AG09309 (cell line): ENCODE results near the gene SEMA6C.

Experiments
- DNase-seq: peaks from one replicate; pipeline ENCODE4 v3.0.0-alpha.2; 2010; ENCODE audit warnings: low read depth
- H3K4me3 ChIP-seq: 2 replicates; pipeline ENCODE4 v1.5.1; 2011; ENCODE audit warnings: mild to moderate bottlenecking, low read depth, low read length, moderate library complexity; ENCODE audit not compliant: control insufficient read depth
- TF ChIP-seq, protein P1 (sequence below): IDR thresholded peaks from 2 replicates; pipeline ENCODE4 v1.5.1; 2011; ENCODE audit warnings: mild to moderate bottlenecking, low read depth, low read length, inconsistent platforms; ENCODE audit not compliant: insufficient read depth, control insufficient read depth; ENCODE audit errors: missing control alignments

Gene SEMA6C

DNA sequence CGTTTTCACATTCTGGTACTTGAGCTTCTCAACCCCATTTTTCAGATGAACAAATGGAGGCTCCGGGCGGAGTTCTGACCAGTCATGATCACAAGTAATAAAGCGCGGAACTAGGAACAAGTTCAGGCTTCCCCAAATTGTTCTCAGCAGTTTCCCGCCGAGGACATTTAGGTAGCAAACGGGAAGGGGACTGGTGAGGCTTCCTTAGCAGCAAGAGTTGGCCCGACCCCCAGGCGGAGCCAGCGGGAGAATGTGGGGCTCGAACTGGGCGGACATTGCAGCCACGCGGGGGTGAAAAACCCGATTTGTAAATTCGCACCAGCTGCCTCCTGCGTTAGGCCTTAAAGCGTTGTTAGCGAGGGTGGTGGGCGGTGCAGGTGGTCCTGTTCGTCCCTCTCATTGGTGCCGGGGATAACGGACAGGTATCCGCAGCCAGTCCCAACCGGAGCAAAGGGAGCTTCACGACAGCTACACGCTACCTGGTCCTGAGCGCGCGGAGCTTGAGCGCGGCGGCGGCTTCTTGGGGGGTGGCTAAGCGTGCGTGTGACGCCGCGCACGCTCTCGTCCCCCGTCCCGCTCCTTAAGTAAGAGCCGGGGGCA, 15.3 kb downstream of the SEMA6C start:
- TF ChIP-seq, protein P1, sequence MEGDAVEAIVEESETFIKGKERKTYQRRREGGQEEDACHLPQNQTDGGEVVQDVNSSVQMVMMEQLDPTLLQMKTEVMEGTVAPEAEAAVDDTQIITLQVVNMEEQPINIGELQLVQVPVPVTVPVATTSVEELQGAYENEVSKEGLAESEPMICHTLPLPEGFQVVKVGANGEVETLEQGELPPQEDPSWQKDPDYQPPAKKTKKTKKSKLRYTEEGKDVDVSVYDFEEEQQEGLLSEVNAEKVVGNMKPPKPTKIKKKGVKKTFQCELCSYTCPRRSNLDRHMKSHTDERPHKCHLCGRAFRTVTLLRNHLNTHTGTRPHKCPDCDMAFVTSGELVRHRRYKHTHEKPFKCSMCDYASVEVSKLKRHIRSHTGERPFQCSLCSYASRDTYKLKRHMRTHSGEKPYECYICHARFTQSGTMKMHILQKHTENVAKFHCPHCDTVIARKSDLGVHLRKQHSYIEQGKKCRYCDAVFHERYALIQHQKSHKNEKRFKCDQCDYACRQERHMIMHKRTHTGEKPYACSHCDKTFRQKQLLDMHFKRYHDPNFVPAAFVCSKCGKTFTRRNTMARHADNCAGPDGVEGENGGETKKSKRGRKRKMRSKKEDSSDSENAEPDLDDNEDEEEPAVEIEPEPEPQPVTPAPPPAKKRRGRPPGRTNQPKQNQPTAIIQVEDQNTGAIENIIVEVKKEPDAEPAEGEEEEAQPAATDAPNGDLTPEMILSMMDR = no peak
- H3K4me3 ChIP-seq = peak overlapping the region; percentile 36
- peak; percentile 23 for DNase-seq

DNA sequence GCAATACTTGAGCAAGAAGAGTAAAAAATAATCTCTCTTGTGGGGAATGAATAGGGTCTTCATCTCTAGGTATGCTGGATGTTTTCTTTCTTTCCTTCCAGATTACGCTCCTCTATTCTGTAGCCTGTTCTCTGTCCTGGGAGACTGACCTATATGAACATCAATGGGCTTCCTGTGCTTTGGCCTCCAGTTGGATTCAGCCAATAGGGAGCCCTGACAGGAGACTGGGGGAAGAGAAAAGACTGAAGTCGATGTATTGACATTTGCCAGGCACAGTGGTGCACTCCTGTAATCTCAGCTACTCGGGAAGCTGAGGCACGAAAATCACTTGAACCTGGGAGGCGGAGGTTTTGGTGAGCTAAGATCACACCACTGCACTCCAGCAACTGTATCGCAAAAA, 17.6 kb downstream of the SEMA6C start:
- H3K4me3 ChIP-seq = no peak overlapping the region
- TF ChIP-seq, protein P1 = no peak
- DNase-seq = no peak

DNA sequence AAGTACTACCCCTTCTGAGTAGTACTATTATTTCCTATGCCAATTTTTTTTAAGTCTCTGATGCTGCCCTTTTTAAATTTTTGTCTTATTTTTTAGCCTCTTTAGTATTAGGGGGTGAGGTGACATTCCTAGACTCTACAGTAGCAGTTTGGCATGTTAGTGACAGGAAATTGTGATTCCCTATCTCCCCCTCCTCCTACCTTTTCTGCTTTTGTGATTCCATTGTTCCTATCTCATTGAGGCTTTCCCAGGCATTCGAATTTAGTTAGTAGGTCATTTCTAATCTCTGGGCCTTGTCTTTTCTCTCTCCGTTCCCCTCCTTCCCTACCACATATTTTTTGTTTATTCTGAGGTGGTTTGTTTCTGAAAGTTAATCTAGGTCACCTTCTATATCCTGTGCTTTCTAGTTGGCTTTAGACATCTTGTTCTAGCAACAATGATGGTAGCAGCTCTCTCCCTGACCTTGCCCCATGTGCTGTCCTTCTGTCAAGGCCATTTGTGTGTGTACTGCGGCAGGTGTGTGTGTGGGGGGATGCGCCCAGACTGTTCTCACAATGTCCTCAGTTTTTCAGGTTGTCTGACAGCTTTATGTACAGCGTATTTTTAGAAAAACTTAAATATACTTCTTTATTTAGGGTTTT, 21.5 kb downstream of the SEMA6C start:
- TF ChIP-seq, protein P1 = no peak
- no peak overlapping the region for H3K4me3 ChIP-seq
- no peak for DNase-seq

DNA sequence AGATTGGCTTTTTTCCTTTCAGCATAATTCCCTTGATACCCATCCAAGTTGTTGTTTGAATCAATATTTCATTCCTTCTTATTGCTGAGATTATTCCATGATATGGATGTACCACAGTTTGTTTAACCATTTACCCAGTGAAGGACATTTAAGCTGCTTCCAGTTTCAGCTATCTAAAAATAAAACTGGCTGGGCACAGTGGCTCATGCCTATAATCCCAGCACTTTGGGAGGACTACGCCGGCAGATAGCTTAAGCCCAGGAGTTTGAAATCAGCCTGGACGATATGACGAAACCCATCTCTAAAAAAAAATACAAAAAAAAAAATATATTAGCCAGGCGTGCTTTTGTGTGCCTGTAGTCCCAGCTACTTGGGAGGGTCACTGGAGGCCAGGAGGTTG, 32.6 kb downstream of the SEMA6C start:
- DNase-seq = no peak
- H3K4me3 ChIP-seq = no peak overlapping the region
- TF ChIP-seq, protein P1 = no peak

DNA sequence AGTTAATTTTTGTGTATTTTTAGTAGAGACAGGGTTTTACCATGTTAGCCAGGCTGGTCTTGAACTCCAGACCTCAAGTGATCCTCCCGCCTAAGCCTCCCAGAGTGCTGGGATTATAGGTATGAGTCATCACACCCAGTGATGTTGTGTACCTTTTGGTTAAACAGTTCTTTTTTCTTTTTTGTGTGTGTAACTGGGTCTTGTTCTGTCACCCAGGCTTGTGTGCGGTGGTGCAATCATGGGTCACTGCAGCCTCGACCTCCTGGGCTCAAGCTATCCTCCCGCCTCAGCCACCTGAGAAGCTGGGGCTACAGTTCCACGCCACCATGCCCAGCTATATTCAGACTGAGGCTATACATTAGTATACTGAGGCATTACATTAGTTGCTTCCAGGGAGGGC, 38.1 kb downstream of the SEMA6C start:
- no peak overlapping the region for H3K4me3 ChIP-seq
- TF ChIP-seq, protein P1 = no peak
- DNase-seq = no peak

DNA sequence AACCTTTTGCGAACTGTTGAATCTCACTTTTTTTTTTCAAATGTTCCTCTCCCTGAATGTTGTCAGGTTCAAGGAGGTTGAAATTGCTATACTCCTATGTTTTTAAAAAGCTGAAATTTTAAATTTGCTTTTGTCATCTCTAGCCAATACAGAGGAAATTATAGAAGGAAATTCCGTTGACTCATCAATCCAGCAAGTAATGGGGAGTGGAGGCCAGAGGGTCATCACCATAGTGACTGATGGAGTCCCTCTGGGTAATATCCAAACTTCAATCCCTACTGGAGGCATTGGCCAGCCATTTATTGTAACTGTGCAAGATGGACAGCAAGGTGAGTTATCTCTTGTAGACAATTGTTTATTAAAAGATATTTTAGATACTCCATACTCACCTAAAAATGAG, 39.5 kb downstream of the SEMA6C start:
- no peak overlapping the region for H3K4me3 ChIP-seq
- TF ChIP-seq, protein P1 = no peak
- no peak for DNase-seq

DNA sequence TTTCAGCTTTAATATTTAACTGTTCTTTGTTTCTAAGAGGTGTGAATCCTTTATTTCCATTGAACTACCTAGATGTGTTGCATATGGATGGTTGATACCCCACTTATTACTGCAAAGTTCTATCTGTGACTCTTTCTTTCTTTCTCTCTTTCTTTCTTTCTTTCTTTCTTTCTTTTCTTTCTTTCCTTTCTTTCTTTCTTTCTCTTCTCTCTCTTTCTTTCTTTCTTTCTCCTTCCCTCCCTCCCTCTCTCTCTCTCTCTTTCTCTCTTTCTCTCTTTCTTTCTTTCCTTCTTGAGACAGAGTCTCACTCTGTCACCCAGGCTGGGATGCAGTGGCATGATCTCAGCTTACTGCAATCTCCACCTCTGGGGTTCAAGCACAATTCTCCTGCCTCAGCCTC, 41.8 kb downstream of the SEMA6C start:
- H3K4me3 ChIP-seq = no peak overlapping the region
- TF ChIP-seq, protein P1 = no peak
- no peak for DNase-seq
